Measurements from ENCODE around the gene WIZ.

DNA sequence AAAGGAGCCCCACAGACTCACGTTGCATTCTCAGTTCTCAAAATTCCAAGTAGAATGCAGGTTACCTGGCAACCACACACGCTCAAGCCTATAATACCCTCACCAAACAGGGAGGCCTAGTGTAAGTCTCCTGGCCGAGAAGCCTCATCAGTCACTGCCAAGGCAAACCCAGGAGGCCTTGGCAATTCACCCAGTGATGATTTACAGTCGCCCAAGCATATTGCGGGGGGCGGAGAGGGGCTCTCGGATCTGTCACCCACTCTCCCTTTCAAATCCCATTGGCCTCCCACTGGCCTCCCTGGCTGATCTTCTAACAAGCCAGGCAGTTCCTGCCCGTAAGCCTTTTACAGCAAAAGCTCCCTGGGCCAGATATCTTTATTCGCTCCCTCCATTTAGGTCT, 32.1 kb downstream of the WIZ start:
- TF ChIP-seq POLR2A (IDR thresholded peaks at IDR 0.05; ENCODE audit: low read depth, low read length): 0 out of 2 replicates have a peak, but pooled peaks have one; percentile 14
- no peak for TF ChIP-seq POLR2AphosphoS5 (IDR thresholded peaks at IDR 0.05; ENCODE audit: low read depth, low read length)
